NOMO-1 treated with DMSO at 0.1 percent for 48 hours (cell line): ENCODE measurements around the gene RHOA.
"Not testable (repeated sequence)": the region's sequence is repeated elsewhere in the genome, so short reads cannot be mapped to it uniquely, and the experiment has no call there.

ENCODE experiments used
- DNase-seq: peaks from one replicate; lab custom pipeline; 2025; ENCODE audit not compliant: unreplicated experiment; lab: John Stamatoyannopoulos, UW

Gene RHOA

GRCh38 chr3:49412632-49413337, 1.0 kb upstream of the RHOA start:
- DNase-seq, result no peak

DNA sequence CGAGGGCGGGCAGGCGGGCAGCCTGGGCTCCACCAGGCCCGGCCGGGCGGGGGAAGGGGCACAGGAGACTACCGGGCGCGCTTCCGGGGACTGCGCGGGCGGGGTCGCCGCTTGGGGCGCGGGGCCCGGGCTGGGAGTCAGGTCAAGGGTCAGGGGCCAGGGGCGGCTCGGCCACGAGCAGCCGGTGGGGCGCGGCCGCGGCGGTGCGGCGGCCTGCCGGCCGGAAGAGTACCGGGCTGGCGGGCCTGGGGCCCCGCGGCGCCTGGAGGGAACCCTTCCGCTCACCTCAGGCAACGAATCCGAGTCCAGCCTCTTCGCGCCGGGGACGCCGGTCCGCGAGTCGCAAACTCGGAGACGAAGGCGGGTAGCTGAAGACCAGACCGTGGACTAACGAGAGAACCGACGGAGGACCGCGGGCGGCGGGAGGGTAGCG, 225 bp downstream of the RHOA start:
- no peak for DNase-seq

GRCh38 chr3:49410846-49411534, 786 bp downstream of the RHOA start:
- DNase-seq, result peak; percentile 45

DNA sequence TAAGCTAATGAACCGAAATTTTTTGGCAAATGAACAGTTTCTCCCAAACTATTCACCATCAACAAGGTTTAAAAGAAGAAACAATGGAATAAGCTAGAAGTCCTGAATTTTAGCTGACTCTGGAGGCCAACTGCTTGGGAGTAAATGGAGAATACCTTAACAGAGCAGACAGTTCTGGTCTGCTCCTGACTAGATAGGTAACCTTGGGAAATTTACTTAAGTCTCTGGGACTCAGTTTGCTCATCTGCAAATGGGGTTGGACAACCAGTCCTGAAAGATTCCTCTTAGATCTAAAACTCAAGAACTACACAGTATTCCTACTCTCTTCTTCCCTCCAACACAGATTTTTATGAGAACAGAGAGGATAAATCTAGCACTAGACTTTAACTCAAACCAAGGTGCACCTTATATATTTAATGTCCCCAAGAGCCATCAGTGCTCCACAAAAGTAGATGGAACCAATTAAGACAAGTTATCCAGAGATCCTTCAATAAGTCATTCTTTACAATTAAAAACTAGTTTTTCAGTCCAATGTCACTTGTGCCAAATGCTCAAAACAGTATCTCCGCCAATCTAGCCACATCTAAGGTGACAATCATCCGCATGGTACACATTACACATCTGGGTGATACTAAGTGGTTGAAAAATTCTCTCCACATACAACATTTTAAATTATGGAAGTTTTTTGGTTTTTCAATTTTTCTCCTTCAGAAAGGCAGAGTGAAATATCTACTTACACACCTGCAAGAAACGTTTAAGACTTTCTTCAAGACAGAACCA, 1.5 kb downstream of the RHOA start:
- no peak for DNase-seq

DNA sequence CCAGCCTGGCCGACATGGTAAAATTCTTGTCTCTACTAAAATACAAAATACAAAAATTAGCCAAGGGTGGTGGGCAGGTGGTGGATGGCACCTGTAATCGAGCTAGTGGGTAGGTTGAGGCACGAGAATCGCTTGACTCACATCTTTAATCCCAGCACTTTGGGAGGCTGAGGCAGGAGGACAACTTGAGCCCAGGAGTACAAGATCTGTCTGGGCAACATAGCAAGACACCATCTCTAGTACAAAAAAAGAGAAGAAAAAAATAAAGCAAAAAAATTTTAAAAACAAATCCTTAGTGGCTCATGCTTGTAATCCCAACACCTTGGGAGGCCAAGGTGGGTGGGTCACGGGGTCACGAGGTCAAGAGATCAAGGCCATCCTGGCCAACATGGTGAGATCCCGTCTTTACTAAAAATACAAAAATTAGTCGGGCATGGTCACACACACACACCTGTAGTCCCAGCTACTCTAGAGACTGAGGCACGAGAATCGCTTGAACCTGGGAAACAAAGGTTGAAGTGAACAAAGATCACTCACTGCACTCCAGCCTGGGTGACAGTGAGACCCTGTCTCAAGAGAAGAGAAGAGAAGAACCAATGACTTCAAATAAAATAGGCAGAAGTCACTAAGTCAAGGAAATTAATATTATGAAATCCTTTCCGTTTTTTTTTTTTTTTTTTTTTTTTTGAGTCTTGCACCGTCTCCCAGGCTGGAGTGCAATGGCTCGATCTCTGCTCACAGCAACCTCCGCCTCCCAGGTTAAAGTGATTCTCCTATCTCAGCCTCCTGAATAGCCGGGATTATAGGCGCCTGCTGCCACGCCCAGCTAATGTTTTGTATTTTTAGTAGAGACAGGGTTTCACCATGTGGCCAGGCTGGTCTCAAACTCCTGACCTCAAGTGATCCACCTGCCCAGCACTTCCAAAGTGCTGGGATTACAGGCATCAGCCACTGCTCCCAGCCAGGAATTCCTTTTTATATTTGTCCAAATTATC, 4.9 kb downstream of the RHOA start:
- peak; percentile 28 for DNase-seq

- DNase-seq, result not testable (repeated sequence)
Measured at GRCh38 chr3:49405570-49405969, 6.2 kb downstream of the RHOA start.

DNA sequence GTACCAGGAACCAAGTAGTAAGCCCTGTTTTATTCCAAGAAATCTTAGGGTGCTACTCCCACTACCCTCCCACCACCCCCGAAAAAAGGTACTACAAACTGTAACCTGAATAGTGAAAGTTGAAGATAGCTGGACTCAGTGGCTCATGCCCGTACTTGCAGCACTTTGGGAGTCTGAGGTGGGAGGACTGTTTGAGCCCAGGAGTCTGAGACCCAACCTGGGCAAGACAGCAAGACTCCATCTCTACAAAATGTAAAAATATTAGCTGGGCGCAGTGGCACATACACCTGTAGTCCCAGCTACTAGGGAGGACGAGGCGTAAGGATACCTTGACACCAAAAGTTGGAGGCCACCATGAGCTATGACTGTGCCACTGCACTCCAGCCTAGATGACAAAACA, 7.9 kb downstream of the RHOA start:
- no peak for DNase-seq

GRCh38 chr3:49401766-49402165, 10.0 kb downstream of the RHOA start:
- no peak for DNase-seq

GRCh38 chr3:49399461-49399860, 12.3 kb downstream of the RHOA start:
- no peak for DNase-seq

DNA sequence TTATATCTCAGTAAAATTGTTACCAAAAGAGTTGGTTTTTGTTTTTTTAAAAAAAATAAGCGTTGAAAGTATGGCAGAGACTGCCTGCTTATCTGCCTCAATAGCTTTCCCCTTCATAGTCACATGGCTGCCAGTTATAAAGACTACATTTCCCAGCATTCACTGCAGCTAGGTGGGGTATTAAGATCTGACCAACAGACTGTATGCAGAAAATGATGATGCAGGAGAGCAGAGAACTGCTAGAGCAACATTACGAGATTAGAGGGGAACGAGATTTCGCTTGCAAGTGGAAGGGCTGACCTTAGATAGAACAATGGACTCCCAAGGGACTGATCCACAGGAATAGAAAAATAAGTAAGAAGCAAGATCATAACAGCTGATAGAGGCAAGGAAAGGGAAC, 14.3 kb downstream of the RHOA start:
- no peak for DNase-seq

GRCh38 chr3:49391310-49391709, 20.5 kb downstream of the RHOA start:
- not testable (repeated sequence) for DNase-seq

DNA sequence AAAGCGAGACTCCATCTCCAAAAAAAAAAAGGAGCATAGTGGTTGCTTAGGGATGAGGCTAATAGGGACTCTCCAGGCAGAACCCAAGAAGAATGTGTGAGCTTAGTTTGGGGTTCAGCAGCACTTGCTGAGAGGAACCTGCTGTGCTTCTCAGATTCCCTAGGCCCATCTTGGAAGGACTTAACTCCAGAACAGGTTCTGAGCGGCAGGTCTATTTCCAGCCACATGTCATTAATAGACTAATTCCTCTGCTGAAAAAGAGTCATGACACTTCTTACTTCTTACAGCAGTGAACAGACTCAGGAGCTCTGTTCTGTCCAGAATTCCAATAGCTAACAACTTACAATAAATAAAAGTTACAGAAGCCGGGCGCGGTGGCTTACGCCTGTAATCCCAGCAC, 22.5 kb downstream of the RHOA start:
- DNase-seq, result no peak

DNA sequence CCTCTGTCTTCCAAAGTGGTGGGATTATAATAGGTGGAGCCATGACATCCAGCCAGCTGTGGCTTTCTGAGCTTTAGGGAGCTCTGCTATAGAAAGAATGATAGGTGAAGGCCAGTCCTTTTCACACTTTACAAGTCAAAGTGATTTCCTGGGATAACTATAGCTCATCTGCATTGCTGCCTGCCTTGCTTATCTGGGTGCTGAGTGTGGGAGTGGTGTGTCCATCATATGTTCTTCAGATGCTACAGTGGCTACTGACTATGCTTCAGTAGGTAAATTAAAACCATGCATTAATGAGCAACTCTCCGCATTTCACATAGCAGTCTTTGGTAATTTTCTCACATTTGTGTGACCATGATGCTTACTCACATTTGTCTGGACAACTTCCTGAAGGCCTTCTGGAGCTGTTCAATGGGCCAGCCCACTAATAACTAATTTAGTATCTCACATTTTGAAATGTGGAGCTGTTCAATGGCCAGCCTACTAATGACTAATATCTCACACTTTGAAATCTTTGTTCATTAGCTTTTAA, 23.4 kb downstream of the RHOA start:
- no peak for DNase-seq

DNA sequence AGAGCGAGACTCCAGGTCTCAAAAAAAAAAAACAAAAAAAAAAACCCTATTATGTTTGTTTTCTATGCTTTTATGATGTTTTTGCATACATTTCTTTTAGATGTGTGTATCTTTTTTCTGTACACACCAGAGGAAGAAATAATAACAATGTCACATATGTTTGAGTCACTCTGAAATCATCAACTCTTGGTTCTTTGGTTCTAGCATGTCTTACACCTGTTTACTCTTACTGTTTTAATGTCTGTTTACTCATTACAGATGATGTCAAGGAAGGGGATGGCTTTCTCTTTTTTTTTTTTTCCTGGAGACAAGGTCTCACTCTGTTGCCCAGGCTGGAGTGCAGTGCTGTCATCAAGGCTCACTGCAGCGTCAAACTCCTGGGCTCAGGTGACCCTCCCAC, 24.1 kb downstream of the RHOA start:
- no peak for DNase-seq

DNA sequence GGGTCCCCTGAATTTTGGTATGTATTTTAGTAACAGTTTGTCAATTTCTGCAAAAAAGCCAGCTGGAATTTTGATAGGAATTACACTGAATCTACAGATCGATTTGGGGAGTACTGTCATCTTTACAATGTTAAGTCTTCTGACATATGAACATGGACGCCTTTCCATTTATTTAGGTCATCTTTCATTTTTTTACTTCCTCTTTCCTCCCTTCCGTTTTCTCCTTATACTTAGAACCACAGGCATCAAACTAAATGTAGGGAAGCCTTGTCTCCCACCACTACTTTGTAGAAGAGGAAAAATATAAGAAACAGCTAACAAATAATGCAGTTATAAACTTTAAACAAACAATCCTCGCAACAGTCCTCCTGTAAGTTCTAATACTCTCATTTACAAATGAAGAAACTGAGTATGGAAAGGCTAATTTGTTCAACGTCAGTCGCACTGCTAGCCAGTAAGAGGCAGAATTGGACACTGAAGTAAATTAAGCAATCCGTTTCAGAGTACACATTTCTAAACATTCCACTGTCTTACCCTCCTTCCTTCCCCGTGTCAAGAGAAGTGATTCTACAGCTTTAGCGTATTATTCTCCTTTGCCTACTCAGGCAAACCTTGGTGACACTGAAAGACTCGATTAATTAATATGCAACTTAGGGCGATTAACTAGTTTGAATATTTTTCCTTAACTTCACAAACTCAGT, 25.6 kb downstream of the RHOA start:
- DNase-seq, result peak; percentile 88

DNA sequence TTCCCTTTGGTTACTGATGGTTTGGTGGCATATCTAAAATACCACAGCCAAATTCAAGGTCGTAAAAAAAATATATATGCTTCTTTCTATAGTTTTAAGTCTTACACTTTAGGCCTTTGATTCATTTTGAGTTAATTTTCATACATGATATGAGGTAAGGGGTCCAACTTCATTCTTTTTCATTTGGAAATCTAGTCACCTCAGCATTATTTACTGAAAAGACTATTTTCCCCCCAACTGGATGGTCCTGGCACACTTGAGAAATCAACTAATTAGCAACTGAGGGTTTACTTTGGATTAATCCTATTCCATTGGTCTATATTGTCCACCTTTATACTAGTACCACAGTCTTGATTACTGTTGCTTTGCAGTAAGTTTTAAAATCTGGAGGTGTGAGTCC, 26.2 kb downstream of the RHOA start:
- no peak for DNase-seq

DNA sequence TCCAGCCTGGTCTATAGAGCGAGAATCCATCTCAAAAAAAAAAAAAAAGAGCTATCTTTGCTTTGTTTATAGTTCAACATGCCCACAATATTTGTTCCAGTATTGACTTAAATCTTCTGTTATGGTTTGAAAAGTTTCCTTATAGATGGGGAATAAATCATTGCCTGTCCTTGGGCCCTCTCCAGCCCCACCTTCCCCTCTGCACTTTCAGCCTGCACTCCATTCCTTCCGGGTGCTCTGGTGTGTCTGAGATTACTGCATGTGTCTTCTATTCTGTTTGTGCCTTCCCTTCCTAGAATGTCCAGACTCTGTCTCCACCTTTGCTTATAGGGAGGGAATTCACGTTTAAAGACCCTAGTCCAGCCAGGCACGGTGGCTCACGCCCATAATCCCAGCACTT, 28.4 kb downstream of the RHOA start:
- DNase-seq, result no peak

GRCh38 chr3:49378249-49378895, 33.4 kb downstream of the RHOA start:
- no peak for DNase-seq

GRCh38 chr3:49377483-49377882, 34.3 kb downstream of the RHOA start:
- DNase-seq, result no peak
